OCI-LY7 (cell line): Measurements from ENCODE around the gene TAF6L.

Experiments used
- CTCF ChIP-seq: fragments of 200-600 bp; sonication (generic); conservative IDR thresholded peaks from 2 replicates; pipeline ENCODE4 v1.5.1; 2014; ENCODE audit warnings: mild to moderate bottlenecking, antibody characterized with exemption, low read length, moderate library complexity, mixed read lengths
- EZH2phosphoT487 ChIP-seq: fragments of 200-600 bp; sonication (generic); IDR thresholded peaks from 2 replicates; pipeline ENCODE4 v1.6.1; 2018; ENCODE audit warnings: low read depth, borderline replicate concordance, mild to moderate bottlenecking, mixed run types, antibody characterized with exemption, low read length, moderate library complexity, mixed read lengths

DNA sequence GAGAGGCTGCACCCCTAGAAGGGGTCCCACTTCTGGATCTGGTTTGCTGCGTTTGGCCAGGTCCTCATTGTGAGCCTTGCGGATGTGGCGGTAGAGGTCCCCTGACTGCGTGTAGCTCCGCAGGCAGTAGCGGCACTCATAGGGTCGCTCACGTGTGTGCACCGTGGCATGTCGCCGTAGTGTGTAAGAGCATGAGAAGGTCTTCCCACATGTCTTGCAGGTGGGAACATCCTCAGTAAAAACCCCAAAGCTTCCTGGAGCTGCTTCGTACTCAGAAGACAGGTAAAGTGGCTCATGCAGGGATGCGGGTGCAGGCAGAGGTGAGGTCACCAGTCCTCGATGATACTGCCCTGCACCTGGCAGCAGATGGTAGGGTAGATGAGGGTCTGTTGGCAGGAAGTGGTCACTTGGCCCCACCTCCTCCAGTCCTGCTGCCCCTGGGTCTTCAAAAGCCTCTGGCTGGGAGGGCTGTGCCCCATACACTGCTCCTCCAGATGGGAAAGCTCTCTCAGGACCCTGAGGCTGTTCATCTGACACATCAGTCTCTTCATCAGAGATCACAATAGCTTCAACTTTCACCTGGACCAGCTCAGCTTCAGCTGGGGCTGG is 18.9 kb upstream of the TAF6L start:
- no peak for TF ChIP-seq CTCF
- no peak for TF ChIP-seq EZH2phosphoT487
